ENCODE data around the gene HPSE2. TPM values are rescaled to one million over a fixed set of nuclear protein-coding genes. Genes with fewer than 3 reads are reported as not detected.

HPSE2 gene
- total RNA-seq, 1 donor from 2014 or later: not detected

- Histone ChIP-seq H3K36me3 (no peaks in the 10 kb centered on the region), H3K4me1 (no peaks in the 10 kb centered on the region), H3K27me3 (no peaks in the 10 kb centered on the region), H3K4me3 (no peak overlapping the region), H3K27ac (no peak overlapping the region), H3K9me3 (no peaks in the 10 kb centered on the region)
- no peak for DNase-seq (ENCODE audit: low spot score in 2 of 2)
- TF ChIP-seq CTCF (IDR thresholded peaks at IDR 0.05): no peak
- intact Hi-C loops (cut with DNase I): no loop called here
These were observed 388.9 kb downstream of the HPSE2 start for GRCh38 chr10:98846787-98847186.

GRCh38 chr10:98833542-98833941 is 402.1 kb downstream of the HPSE2 start:
- no peak for TF ChIP-seq CTCF (IDR thresholded peaks at IDR 0.05)
- Histone ChIP-seq H3K27ac (no peak overlapping the region), H3K27me3 (no peaks in the 10 kb centered on the region), H3K9me3 (no peaks in the 10 kb centered on the region), H3K4me1 (no peaks in the 10 kb centered on the region), H3K4me3 (no peak overlapping the region), H3K36me3 (no peaks in the 10 kb centered on the region)
- DNase-seq (ENCODE audit: low spot score in 2 of 2): no peak
- intact Hi-C loops (cut with DNase I): no loop called here

- H3K4me3 ChIP-seq: no peak overlapping the region
- intact Hi-C loops (cut with DNase I): no loop called here
- no peaks in the 10 kb centered on the region for H3K4me1 ChIP-seq
- no peaks in the 10 kb centered on the region for H3K9me3 ChIP-seq
- DNase-seq (ENCODE audit: low spot score in 2 of 2): no peak
- no peak overlapping the region for H3K27ac ChIP-seq
- H3K36me3 ChIP-seq: no peaks in the 10 kb centered on the region
- H3K27me3 ChIP-seq: no peaks in the 10 kb centered on the region
- TF ChIP-seq CTCF (IDR thresholded peaks at IDR 0.05): no peak
These were observed 402.9 kb downstream of the HPSE2 start for GRCh38 chr10:98832738-98833137.

GRCh38 chr10:98832196-98832595 is 403.5 kb downstream of the HPSE2 start:
- no peak for DNase-seq (ENCODE audit: low spot score in 2 of 2)
- Histone ChIP-seq H3K27me3 (no peaks in the 10 kb centered on the region), H3K9me3 (no peaks in the 10 kb centered on the region), H3K4me3 (no peak overlapping the region), H3K27ac (no peak overlapping the region), H3K4me1 (no peaks in the 10 kb centered on the region), H3K36me3 (no peaks in the 10 kb centered on the region)
- intact Hi-C loops (cut with DNase I): no loop called here
- TF ChIP-seq CTCF (IDR thresholded peaks at IDR 0.05): no peak

- no peak for DNase-seq (ENCODE audit: low spot score in 2 of 2)
- intact Hi-C loops (cut with DNase I): no loop called here
- Histone ChIP-seq H3K4me1 (no peaks in the 10 kb centered on the region), H3K9me3 (no peaks in the 10 kb centered on the region), H3K27ac (no peak overlapping the region), H3K36me3 (no peaks in the 10 kb centered on the region), H3K27me3 (no peaks in the 10 kb centered on the region), H3K4me3 (no peak overlapping the region)
- no peak for TF ChIP-seq CTCF (IDR thresholded peaks at IDR 0.05)
These were observed 404.3 kb downstream of the HPSE2 start for GRCh38 chr10:98831391-98831790.

GRCh38 chr10:98825741-98826140 is 409.9 kb downstream of the HPSE2 start:
- intact Hi-C loops (cut with DNase I): no loop called here
- TF ChIP-seq CTCF (IDR thresholded peaks at IDR 0.05): no peak
- Histone ChIP-seq H3K4me1 (no peaks in the 10 kb centered on the region), H3K9me3 (no peaks in the 10 kb centered on the region), H3K27me3 (no peaks in the 10 kb centered on the region), H3K4me3 (no peak overlapping the region), H3K27ac (no peak overlapping the region), H3K36me3 (no peaks in the 10 kb centered on the region)
- DNase-seq (ENCODE audit: low spot score in 2 of 2): no peak
